GM19238 (cell line): Measurements from ENCODE around the gene SEC22C.
"Not testable (repeated sequence)": the region's sequence is repeated elsewhere in the genome, so short reads cannot be mapped to it uniquely, and the experiment has no call there.

Source experiments
- DNase-seq: peaks from one replicate; pipeline ENCODE4 v3.0.0; 2011; ENCODE audit warnings: low spot score; ENCODE audit not compliant: insufficient read length

SEC22C gene

DNA sequence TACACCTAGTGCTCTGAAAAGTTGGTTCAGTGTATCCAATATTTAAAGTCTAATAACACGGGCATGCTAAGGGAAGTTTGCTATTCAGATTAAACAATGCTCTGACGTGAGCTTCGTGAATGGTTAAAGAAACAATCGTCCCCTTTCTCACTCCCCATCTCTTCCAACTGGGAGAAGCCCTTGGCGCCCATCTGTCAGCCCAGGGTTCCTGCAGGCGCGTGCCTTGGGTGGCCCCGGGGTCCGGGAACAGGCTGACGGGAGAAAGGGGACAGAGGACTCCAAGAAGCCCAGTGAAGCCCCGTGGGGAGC is 413 bp downstream of the SEC22C start:
- DNase-seq = no peak

GRCh38 chr3:42579346-42579745 is 2.4 kb downstream of the SEC22C start:
- not testable (repeated sequence) for DNase-seq

DNA sequence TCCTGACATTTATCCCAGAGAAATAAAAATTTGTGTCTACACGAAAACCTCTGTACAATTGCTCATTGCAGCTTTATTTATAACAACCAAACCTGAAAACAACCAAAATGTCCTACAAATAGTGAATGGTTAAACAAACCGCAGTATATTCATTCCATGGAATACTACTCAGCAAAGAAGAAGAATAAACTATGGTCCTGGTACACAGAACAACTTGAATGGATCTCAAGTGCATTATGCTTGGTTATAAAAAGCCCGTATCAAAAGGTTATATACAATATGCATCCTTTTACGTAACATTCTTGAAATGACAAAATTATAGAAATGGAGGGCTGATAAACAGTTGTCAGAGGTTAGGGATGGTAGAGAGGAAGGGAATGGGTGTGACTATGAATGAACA is 3.7 kb downstream of the SEC22C start:
- no peak for DNase-seq

GRCh38 chr3:42575137-42575741 is 6.5 kb downstream of the SEC22C start:
- no peak for DNase-seq

DNA sequence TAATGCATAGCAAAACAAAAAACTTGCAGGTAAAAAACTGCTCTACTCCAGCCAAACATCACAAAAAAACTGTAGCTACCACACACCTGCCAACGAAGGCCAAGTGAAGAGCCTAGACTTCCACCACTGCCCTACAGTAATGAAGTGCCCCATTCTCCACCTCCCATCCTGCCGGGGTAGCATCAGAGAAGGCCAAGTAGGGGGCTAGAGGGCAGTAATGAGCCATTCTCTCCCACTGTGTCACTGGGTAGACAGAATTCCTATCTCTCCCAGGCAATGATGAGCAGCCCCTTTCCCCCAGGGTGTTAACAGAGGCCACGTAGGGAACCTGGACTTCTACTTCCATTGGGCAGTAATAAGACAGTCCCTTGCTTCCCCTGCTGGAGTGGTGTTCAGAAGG is 9.5 kb downstream of the SEC22C start:
- no peak for DNase-seq

GRCh38 chr3:42569593-42570142 is 12.1 kb downstream of the SEC22C start:
- no peak for DNase-seq

GRCh38 chr3:42562047-42562907 is 19.5 kb downstream of the SEC22C start:
- DNase-seq = no peak

GRCh38 chr3:42557854-42558253 is 23.9 kb downstream of the SEC22C start:
- DNase-seq = no peak

DNA sequence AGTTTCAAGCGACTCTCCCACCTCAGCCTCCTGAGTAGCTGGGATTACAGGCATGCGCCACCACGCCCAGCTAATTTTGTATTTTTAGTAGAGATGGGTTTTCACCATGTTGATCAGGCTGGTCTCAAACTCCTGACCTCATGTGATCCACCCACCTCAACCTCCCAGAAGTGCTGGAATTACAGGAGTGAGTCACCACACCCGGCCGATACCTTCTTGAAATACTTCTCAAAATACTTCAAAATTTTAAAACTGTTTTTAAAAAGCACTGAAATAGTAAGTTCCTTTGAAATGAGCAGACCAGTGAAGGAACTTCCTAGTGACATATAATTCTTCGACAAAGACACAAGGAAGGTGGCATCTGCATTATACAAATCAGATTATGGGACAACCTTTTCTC is 24.9 kb downstream of the SEC22C start:
- not testable (repeated sequence) for DNase-seq

DNA sequence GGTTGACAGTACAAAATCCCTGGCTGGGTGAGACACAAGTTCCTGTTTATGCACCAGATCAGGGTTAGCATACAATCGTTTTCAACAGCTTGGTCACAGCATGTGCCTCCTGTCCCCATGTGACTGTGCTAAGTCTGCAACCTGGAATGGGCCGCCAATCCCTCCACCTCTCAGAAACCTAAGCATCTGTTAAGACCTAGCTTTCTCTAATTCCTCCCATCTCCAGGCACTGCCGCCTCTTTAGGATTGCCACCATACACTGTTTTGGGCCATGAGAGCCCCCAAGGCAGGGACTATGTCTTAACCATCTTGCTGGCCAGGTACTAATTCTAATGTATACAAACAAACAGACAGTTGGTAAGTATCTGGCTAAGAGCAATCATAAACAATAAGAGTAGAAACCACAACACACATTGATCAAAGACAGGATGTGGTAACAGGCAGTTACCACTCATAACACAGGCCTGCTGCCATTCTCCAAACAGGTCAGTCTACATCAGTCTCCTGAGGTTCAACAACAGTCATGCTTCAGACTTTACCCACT is 25.6 kb downstream of the SEC22C start:
- DNase-seq = no peak

- DNase-seq = no peak
Observed at GRCh38 chr3:42552830-42553229, 28.9 kb downstream of the SEC22C start.

GRCh38 chr3:42550250-42550649 is 31.5 kb downstream of the SEC22C start:
- DNase-seq = no peak

DNA sequence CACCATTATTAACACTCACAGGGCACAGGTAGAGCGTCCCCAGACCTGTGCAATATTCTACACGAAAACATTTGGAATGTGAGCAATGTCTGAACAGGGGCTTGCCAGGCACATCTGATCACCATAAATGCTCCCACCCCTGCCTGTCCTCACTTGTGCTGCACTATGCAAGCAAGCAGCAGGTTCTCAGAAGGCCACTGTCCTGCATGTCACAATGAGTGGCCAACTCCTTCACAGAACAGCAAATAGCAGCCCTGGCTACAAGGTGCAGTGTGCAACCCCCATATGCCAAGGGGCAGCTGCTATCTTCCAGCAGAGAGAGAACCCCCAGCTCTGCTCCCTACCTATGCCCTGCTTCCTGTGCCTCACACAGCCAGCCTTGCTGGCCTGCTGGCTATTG is 32.6 kb downstream of the SEC22C start:
- no peak for DNase-seq

- peak; percentile 56 for DNase-seq
Observed at GRCh38 chr3:42547401-42547945, 34.3 kb downstream of the SEC22C start.

DNA sequence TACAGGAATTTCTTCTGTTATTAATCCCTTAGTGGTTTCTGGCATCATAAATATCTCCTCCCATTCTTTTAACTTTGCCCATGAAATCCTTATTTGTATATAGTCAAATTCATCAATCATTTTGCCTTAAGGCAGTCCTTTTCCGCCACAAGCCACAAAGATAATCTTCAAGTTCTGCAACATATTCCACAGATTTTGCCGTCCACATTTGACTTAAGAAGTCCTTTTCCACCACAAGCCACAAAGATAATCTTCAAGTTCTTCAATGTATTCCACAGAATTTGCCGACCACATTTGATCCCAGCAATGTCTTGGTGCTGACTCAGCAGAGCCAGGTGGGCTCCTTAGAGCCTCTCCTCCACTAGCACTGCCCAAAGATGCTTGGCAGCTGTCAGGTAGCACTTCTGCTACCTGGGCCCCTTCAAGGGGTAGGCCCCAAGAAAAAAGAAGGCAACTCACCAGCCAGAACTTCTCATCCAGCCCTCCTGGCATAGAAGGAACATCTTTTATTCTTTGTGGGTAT is 35.0 kb downstream of the SEC22C start:
- no peak for DNase-seq

DNA sequence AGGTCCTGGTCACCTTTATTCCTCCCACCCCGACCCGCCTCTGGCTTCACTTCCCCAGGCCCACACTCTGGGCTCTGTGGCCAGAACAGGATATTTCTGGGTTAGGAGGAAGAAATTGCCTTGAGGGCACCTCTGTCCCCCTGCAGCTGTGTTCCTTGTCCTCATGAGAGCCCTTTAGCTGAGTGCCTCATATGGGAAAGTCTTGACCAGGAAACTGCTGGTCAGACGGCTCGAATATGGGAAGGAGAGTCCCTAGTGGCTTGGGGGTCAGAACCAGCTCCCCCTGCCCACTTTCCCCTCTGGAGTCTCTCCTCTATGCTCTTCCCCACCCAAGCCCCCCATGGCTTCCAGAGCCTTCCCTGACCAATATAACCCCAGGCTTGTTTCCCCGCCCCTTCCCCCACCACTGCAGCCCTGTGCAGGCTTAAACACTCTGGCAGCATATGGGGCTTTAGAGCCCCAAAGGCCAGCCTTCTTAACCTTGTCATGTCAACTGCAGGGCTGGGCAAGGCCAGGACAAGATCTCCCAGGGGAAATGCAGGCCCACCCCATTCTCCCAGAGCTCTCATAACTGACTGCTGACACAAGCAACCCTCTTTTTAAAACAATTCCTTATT is 36.4 kb downstream of the SEC22C start:
- DNase-seq = no peak

DNA sequence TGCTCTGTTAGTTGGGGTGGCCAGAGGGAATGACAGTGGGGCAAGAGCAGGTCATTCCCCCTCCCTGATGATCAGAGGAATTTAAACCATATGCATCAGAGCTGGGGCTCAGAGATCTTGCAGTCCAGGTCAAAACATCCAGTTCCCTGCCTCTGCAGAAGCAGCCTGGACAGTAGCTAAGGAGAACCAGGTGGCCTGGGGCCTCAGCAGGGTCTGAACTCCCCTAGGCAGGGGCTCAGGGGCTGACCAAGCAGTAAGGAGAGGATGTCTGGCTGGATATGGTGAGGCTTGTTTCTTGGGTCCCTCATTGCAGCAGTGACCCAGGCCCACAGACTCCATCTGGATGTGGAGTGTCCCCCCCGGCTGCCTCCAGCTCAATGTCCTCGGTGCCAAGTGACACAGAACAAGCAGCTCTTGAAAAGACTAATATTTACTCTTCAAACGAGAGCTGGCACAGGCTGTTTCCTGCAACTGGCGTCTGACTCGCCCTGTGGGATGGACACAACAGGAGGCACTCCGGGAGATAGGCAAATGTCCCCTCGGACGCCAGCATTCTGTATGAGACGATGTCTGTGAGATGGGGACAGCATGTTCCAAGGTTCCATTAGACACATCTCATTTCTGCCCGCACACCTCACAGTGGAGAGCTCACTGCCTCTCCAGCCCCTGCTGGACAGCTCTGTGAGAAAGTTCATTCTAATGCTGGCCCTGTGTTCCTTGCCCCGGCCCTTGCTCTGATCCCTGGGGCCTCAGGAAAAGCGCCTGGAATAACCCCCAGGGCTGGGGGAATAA is 37.1 kb downstream of the SEC22C start:
- DNase-seq = no peak

DNA sequence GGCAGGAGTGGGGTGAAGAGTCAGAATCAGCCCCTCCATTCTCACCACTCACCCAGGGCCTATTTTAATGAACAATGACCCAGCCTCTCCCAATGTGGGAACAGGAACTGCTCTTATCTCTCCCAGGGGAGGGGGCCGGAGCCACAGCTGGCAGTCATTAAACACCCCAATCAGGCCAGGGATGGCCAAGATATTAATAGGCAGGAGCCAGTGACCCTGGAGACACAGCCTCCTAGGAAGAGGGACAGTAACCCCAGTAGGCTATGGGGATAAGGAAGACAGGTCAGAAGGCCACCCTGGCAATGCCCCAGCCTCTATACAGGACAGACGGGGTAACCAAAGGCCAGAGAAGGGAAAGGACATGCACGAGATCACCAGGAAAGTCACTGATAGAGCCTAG is 40.7 kb downstream of the SEC22C start:
- no peak for DNase-seq

- DNase-seq = peak; percentile 71
Observed at GRCh38 chr3:42539871-42540714, 41.7 kb downstream of the SEC22C start.

- DNase-seq = no peak
Observed at GRCh38 chr3:42537350-42537749, 44.4 kb downstream of the SEC22C start.
